ENCODE results near the gene SKI. TPM values are rescaled to one million over a fixed set of nuclear protein-coding genes. Genes with fewer than 3 reads are reported as not detected.

SKI gene
- total and polyA plus RNA-seq, 2 of the 8 experiments (the other 6 are each of a cell fraction or from before 2014, with no cell fraction given): 8.3 to 87.6 TPM

DNA sequence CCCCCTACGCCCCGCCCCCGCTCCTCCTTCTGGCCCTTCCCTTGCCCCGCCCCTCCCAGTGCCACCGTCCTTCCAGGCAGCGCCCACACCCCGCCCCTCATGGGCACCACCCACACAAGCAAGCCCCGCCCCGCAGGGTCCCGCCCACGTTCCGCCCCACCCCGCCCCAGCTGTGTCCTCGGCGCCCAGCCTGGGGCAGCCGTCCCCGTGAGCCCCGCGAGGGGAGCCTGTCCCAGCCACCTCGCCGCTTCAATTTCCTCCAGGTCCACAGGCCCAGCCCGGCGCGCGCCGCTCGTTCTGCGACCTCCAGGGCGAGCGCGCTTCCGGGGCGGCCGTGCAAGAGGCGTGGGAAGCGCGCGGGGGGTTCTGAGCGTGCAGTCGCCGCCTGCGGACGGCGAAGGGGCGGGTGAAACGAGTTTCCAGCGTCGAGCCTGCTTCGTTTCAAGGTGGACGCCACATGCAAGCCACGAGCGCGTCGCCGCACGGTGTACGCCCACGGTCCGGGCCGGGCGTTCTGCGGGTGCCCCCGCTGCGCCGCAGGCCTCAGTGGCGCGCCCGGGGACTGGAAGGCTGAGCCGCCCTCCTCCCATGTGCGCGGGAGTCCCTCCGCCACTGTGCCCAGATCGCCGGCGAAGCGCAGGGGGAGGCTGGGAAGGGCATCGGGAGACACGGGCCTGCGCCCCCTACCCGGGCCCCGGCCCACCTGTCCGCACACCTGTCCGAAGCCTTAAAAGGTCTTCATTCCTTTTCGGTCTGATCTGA, 22.7 kb upstream of the SKI start (continued):
- no peak for TF ChIP-seq ATF2 (IDR thresholded peaks at IDR 0.05; ENCODE audit: low read length)
- peak; percentile 53 for TF ChIP-seq PHF8 (conservative IDR thresholded peaks at IDR 0.05; ENCODE audit: low read depth, low read length)
- peak; percentile 94 for TF ChIP-seq E2F6 (IDR thresholded peaks at IDR 0.05)
- TF ChIP-seq HDAC6 (IDR thresholded peaks at IDR 0.05; ENCODE audit: low read depth, low read length): no peak
- TF ChIP-seq SUZ12 (IDR thresholded peaks at IDR 0.05; ENCODE audit: low read length): no peak
- TF ChIP-seq, protein P1, sequence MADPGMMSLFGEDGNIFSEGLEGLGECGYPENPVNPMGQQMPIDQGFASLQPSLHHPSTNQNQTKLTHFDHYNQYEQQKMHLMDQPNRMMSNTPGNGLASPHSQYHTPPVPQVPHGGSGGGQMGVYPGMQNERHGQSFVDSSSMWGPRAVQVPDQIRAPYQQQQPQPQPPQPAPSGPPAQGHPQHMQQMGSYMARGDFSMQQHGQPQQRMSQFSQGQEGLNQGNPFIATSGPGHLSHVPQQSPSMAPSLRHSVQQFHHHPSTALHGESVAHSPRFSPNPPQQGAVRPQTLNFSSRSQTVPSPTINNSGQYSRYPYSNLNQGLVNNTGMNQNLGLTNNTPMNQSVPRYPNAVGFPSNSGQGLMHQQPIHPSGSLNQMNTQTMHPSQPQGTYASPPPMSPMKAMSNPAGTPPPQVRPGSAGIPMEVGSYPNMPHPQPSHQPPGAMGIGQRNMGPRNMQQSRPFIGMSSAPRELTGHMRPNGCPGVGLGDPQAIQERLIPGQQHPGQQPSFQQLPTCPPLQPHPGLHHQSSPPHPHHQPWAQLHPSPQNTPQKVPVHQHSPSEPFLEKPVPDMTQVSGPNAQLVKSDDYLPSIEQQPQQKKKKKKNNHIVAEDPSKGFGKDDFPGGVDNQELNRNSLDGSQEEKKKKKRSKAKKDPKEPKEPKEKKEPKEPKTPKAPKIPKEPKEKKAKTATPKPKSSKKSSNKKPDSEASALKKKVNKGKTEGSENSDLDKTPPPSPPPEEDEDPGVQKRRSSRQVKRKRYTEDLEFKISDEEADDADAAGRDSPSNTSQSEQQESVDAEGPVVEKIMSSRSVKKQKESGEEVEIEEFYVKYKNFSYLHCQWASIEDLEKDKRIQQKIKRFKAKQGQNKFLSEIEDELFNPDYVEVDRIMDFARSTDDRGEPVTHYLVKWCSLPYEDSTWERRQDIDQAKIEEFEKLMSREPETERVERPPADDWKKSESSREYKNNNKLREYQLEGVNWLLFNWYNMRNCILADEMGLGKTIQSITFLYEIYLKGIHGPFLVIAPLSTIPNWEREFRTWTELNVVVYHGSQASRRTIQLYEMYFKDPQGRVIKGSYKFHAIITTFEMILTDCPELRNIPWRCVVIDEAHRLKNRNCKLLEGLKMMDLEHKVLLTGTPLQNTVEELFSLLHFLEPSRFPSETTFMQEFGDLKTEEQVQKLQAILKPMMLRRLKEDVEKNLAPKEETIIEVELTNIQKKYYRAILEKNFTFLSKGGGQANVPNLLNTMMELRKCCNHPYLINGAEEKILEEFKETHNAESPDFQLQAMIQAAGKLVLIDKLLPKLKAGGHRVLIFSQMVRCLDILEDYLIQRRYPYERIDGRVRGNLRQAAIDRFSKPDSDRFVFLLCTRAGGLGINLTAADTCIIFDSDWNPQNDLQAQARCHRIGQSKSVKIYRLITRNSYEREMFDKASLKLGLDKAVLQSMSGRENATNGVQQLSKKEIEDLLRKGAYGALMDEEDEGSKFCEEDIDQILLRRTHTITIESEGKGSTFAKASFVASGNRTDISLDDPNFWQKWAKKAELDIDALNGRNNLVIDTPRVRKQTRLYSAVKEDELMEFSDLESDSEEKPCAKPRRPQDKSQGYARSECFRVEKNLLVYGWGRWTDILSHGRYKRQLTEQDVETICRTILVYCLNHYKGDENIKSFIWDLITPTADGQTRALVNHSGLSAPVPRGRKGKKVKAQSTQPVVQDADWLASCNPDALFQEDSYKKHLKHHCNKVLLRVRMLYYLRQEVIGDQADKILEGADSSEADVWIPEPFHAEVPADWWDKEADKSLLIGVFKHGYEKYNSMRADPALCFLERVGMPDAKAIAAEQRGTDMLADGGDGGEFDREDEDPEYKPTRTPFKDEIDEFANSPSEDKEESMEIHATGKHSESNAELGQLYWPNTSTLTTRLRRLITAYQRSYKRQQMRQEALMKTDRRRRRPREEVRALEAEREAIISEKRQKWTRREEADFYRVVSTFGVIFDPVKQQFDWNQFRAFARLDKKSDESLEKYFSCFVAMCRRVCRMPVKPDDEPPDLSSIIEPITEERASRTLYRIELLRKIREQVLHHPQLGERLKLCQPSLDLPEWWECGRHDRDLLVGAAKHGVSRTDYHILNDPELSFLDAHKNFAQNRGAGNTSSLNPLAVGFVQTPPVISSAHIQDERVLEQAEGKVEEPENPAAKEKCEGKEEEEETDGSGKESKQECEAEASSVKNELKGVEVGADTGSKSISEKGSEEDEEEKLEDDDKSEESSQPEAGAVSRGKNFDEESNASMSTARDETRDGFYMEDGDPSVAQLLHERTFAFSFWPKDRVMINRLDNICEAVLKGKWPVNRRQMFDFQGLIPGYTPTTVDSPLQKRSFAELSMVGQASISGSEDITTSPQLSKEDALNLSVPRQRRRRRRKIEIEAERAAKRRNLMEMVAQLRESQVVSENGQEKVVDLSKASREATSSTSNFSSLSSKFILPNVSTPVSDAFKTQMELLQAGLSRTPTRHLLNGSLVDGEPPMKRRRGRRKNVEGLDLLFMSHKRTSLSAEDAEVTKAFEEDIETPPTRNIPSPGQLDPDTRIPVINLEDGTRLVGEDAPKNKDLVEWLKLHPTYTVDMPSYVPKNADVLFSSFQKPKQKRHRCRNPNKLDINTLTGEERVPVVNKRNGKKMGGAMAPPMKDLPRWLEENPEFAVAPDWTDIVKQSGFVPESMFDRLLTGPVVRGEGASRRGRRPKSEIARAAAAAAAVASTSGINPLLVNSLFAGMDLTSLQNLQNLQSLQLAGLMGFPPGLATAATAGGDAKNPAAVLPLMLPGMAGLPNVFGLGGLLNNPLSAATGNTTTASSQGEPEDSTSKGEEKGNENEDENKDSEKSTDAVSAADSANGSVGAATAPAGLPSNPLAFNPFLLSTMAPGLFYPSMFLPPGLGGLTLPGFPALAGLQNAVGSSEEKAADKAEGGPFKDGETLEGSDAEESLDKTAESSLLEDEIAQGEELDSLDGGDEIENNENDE (IDR thresholded peaks at IDR 0.05; ENCODE audit: insufficient replicate concordance, low read length): no peak
- TF ChIP-seq FOSL1 (IDR thresholded peaks at IDR 0.05; ENCODE audit: insufficient read depth, low read depth, low read length): no peak

Measured in H1 (cell line).